Prostate gland (tissue), 2 donors: ENCODE measurements around the gene KBTBD6. TPM values are rescaled to one million over a fixed set of nuclear protein-coding genes. Genes with fewer than 3 reads are reported as not detected.

Experiments used
- DNase-seq: peaks from one replicate; pipeline ENCODE4 v3.0.0-alpha.2; 2019; ENCODE audit warnings: low spot score
- H3K27ac ChIP-seq, 2 donors: fragments of 200-600 bp; sonication (generic); 2 replicates each; pipeline ENCODE4 v1.5.1; 2017 to 2019
- H3K27me3 ChIP-seq: fragments of 200-600 bp; sonication (generic); replicated peaks from 2 replicates; pipeline ENCODE4 v1.5.1; 2019; ENCODE audit not compliant: insufficient read depth
- H3K36me3 ChIP-seq, 2 donors: fragments of 200-600 bp; sonication (generic); 1 replicate in 1 of 2; 2 replicates in 1 of 2; pipeline versions ENCODE4 v1.5.1 to v1.8.1; 2017 to 2019
- H3K4me1 ChIP-seq: fragments of 200-600 bp; sonication (generic); replicated peaks from 2 replicates; pipeline ENCODE4 v1.5.1; 2019
- H3K4me3 ChIP-seq, 2 donors: fragments of 200-600 bp; sonication (generic); 2 replicates each; pipeline ENCODE4 v1.5.1; 2017 to 2019
- H3K9me3 ChIP-seq: fragments of 200-600 bp; sonication (generic); 2 replicates; pipeline ENCODE4 v1.5.1; 2017
- POLR2A ChIP-seq: fragments of 450-650 bp; IDR thresholded peaks from one replicate; pipeline ENCODE4 v1.6.1; 2016; ENCODE audit warnings: antibody characterized with exemption, mild to moderate bottlenecking
- POLR2AphosphoS5 ChIP-seq: sonication (generic); formaldehyde crosslinking; IDR thresholded peaks from one replicate; pipeline ENCODE4 v1.6.1; 2017; ENCODE audit warnings: antibody characterized with exemption
- WGBS: methylation state at CpG from one replicate; pipeline ENCODE4 v1.1.5; 2018; 5-methylcytosine and 5-hydroxymethylcytosine counted together
- intact Hi-C: fragments of 100-400 bp; cut with DNase I; formaldehyde crosslinking; loops from one replicate; pipeline ENCODE4 v1.14.2; 2022
- microRNA counts, 2 donors: library from miRNA; unstranded; fragments of <30 nt; microRNA quantifications; one replicate each; lab custom pipeline; 2016 to 2017
- microRNA-seq: library from miRNA; unstranded; fragments of <30 nt; microRNA quantifications from one replicate; pipeline ENCODE4, GENCODE V29; 2016
- small RNA-seq, 2 donors: library from RNA; depleted of rRNA; stranded (forward); fragments of <200 nt; gene quantifications; one replicate each; pipeline ENCODE3, GENCODE V24; 2016
- total RNA-seq, 2 donors: library from RNA; depleted of rRNA; stranded (reverse); fragments of >200 nt; gene quantifications; one replicate each; pipeline ENCODE4 v1.1.0, GENCODE V29; 2016
- TF ChIP-seq, protein P1 (sequence below), 4 experiments: fragments of 200-600 bp in 2 of 4; fragments of 450-650 bp in 2 of 4; sonication (generic) in 2 of 4; IDR thresholded peaks; 1 replicate in 3 of 4; 2 replicates in 1 of 4; pipeline ENCODE4 v1.5.1; 2016 to 2019; ENCODE audit warnings: antibody characterized with exemption in 4 of 4, mild to moderate bottlenecking in 2 of 4, moderate library complexity in 2 of 4

Gene KBTBD6
- total RNA-seq, 2 donors from 2014 or later, result 10.2 to 10.6 TPM

- H3K4me1 ChIP-seq, result no peaks in the 10 kb centered on the region
- H3K9me3 ChIP-seq, result no peaks in the 10 kb centered on the region
- no peak for DNase-seq
- intact Hi-C loops, result loop anchor here (5.0 kb wide), 2 partner anchors 53 to 143 kb away; partner anchors contain the start of gene KBTBD6
- TF ChIP-seq POLR2A (no peak), POLR2AphosphoS5 (no peak)
- TF ChIP-seq, protein P1, sequence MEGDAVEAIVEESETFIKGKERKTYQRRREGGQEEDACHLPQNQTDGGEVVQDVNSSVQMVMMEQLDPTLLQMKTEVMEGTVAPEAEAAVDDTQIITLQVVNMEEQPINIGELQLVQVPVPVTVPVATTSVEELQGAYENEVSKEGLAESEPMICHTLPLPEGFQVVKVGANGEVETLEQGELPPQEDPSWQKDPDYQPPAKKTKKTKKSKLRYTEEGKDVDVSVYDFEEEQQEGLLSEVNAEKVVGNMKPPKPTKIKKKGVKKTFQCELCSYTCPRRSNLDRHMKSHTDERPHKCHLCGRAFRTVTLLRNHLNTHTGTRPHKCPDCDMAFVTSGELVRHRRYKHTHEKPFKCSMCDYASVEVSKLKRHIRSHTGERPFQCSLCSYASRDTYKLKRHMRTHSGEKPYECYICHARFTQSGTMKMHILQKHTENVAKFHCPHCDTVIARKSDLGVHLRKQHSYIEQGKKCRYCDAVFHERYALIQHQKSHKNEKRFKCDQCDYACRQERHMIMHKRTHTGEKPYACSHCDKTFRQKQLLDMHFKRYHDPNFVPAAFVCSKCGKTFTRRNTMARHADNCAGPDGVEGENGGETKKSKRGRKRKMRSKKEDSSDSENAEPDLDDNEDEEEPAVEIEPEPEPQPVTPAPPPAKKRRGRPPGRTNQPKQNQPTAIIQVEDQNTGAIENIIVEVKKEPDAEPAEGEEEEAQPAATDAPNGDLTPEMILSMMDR (IDR thresholded peaks at IDR 0.05), result no peak
- H3K27me3 ChIP-seq, result no peaks in the 10 kb centered on the region
- H3K36me3 ChIP-seq, result no peaks in the 10 kb centered on the region
- 100% methylated on average over 4 of the region's 4 CpGs for WGBS
- no peak overlapping the region for H3K27ac ChIP-seq
- H3K4me3 ChIP-seq, result no peak overlapping the region
These were observed 52.9 kb downstream of the KBTBD6 start for GRCh38 chr13:41079725-41080124.

MicroRNAs encoded within 50 kb of the gene (microRNA counts, 767-probe panel; counts per million panel counts)
- microRNA hsa-miR-3168 (lab: Ali Mortazavi, UCI), result 1,866 to 2,763 counts per million in 2 donors

Small RNA genes lying within 50 kb of the gene (microRNA-seq; reads per million reads assigned to microRNA genes)
- not detected for gene MIR3168

Small RNA genes lying within 50 kb of the gene (small RNA-seq; reads per million reads assigned to genes)
- gene MIR3168 (0 reads per million in 2 donors), gene RN7SL597P (0 reads per million in 2 donors)

Other genes starting within 250 kb of the KBTBD6 start
- gene ELF1, start 113.5 kb downstream of the KBTBD6 start, total RNA-seq, result 100 to 1,000 TPM; 108 to 123 TPM
- gene WBP4, start 71.3 kb downstream of the KBTBD6 start, total RNA-seq, result 10 to 100 TPM; 13.3 to 14.1 TPM
- gene KBTBD7, start 61.8 kb upstream of the KBTBD6 start, total RNA-seq, result 10 to 100 TPM; 10.5 to 13.2 TPM
- 10 to 100 TPM; 10.8 to 22.2 TPM for gene MTRF1, start 130.8 kb upstream of the KBTBD6 start, total RNA-seq
- 10 to 100 TPM; 17.6 to 19.9 TPM for gene NAA16, start 178.5 kb upstream of the KBTBD6 start, total RNA-seq